SK-N-SH treated with all-trans-retinoic acid at 6 μM for 48 hours (cell line): ENCODE measurements around the gene ANKEF1.

ENCODE experiments used
- PPARA ChIP-seq: fragments of 250-450 bp; sonication (Bioruptor Pico); IDR thresholded peaks from 2 replicates; pipeline ENCODE4 v1.5.0; 2020; ENCODE audit warnings: mild to moderate bottlenecking, borderline replicate concordance
- TCF4 ChIP-seq: fragments of 250-450 bp; sonication (Bioruptor Pico); IDR thresholded peaks from 2 replicates; pipeline ENCODE4 v1.8.0; 2021; ENCODE audit warnings: mild to moderate bottlenecking, moderate library complexity, borderline replicate concordance
- ZNF70 ChIP-seq: fragments of 450-650 bp; formaldehyde crosslinking; IDR thresholded peaks from 2 replicates; pipeline ENCODE4 v1.5.0; 2020; ENCODE audit warnings: mild to moderate bottlenecking, moderate library complexity

DNA sequence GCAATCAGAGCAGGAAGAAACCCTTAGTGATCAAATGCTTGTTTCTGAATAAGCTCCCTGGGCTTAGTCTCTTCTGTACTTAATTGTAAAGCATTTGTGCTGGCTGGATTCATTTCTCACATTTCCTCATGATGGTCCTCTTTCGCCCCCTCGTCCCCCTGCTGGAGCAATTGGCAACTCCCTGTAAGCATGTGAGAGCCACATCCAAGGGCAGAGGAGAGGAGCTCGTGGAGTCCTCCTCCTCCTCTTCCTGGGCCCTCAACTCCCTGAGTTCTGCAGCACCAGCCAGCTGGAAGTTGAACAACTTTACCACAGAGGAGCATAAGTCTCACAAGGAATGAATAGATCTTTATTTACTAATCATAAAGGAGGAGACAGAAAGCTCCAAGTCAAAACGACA, 12.6 kb downstream of the ANKEF1 start:
- TF ChIP-seq PPARA (CRISPR knock-in tag): no peak
- TF ChIP-seq TCF4 (CRISPR knock-in tag): no peak
- TF ChIP-seq ZNF70 (CRISPR knock-in tag): no peak
